H9 (cell line): ENCODE results near the gene TRRAP. TPM values are rescaled to one million over a fixed set of nuclear protein-coding genes. Genes with fewer than 3 reads are reported as not detected.
A peak's percentile ranks its signal among the peaks of the same experiment; 100 is the strongest.

Experiments used
- DNase-seq: peaks from one replicate; pipeline ENCODE4 v3.0.0-alpha.2; 2017
- H2AFZ ChIP-seq: one replicate; pipeline ENCODE4 v1.6.1; 2013; ENCODE audit warnings: mild to moderate bottlenecking, low read length, control low read depth, moderate library complexity
- H2AK5ac ChIP-seq: 2 replicates; pipeline ENCODE4 v1.6.1; 2013; ENCODE audit warnings: low read length, control low read depth, mixed read lengths; ENCODE audit not compliant: insufficient read length
- H2BK120ac ChIP-seq: one replicate; pipeline ENCODE4 v1.6.1; 2013; ENCODE audit warnings: low read depth, mild to moderate bottlenecking, low read length, control low read depth, inconsistent platforms; ENCODE audit not compliant: poor library complexity, severe bottlenecking
- H2BK12ac ChIP-seq: 2 replicates; pipeline ENCODE4 v1.6.1; 2013; ENCODE audit warnings: low read length, control low read depth, mixed read lengths, low read depth; ENCODE audit not compliant: insufficient read length
- H2BK15ac ChIP-seq: 2 replicates; pipeline ENCODE4 v1.6.1; 2013; ENCODE audit warnings: low read depth, low read length, control low read depth
- H2BK20ac ChIP-seq: one replicate; pipeline ENCODE4 v1.6.1; 2013; ENCODE audit warnings: low read depth, mild to moderate bottlenecking, low read length, control low read depth, inconsistent platforms; ENCODE audit not compliant: poor library complexity, severe bottlenecking
- H2BK5ac ChIP-seq: 2 replicates; pipeline ENCODE4 v1.6.1; 2013; ENCODE audit warnings: low read length, control low read depth, mixed read lengths; ENCODE audit not compliant: insufficient read length
- H3K14ac ChIP-seq: 2 replicates; pipeline ENCODE4 v1.6.1; 2013; ENCODE audit warnings: low read length, control low read depth; ENCODE audit not compliant: insufficient read depth
- H3K18ac ChIP-seq: 2 replicates; pipeline ENCODE4 v1.6.1; 2013; ENCODE audit warnings: low read depth, mild to moderate bottlenecking, mixed read lengths, low read length, control low read depth; ENCODE audit not compliant: insufficient read length
- H3K23ac ChIP-seq: 2 replicates; pipeline ENCODE4 v1.6.1; 2013; ENCODE audit warnings: low read length, control low read depth, mixed read lengths, low read depth; ENCODE audit not compliant: insufficient read length
- H3K23me2 ChIP-seq: 2 replicates; pipeline ENCODE4 v1.6.1; 2013; ENCODE audit warnings: low read depth, mild to moderate bottlenecking, mixed read lengths, low read length, control low read depth; ENCODE audit not compliant: insufficient read length, poor library complexity, severe bottlenecking
- H3K27ac ChIP-seq: 2 replicates; pipeline ENCODE4 v1.5.1; 2013; ENCODE audit warnings: low read length, control low read depth, mixed read lengths, low read depth; ENCODE audit not compliant: insufficient read length
- H3K27me3 ChIP-seq: 2 replicates; pipeline ENCODE4 v1.6.1; 2013; ENCODE audit warnings: low read length, control low read depth, inconsistent platforms; ENCODE audit not compliant: insufficient read depth
- H3K4ac ChIP-seq: 2 replicates; pipeline ENCODE4 v1.6.1; 2013; ENCODE audit warnings: low read depth, mild to moderate bottlenecking, control low read depth, inconsistent platforms, low read length, moderate library complexity
- H3K4me1 ChIP-seq: 2 replicates; pipeline ENCODE4 v1.6.1; 2013; ENCODE audit warnings: low read length, control low read depth, inconsistent platforms; ENCODE audit not compliant: insufficient read depth
- H3K4me2 ChIP-seq: 2 replicates; pipeline ENCODE4 v1.6.1; 2013; ENCODE audit warnings: low read length, control low read depth, mixed read lengths; ENCODE audit not compliant: insufficient read length, insufficient read depth
- H3K56ac ChIP-seq: 2 replicates; pipeline ENCODE4 v1.6.1; 2013; ENCODE audit warnings: low read depth, mild to moderate bottlenecking, mixed read lengths, low read length, control low read depth; ENCODE audit not compliant: insufficient read length
- H3K79me1 ChIP-seq: 2 replicates; pipeline ENCODE4 v1.6.1; 2013; ENCODE audit warnings: low read depth, mild to moderate bottlenecking, moderate library complexity, low read length, control low read depth, inconsistent platforms; ENCODE audit not compliant: insufficient read depth, poor library complexity, severe bottlenecking
- H3K79me2 ChIP-seq: 2 replicates; pipeline ENCODE4 v1.6.1; 2013; ENCODE audit warnings: low read length, control low read depth, inconsistent platforms; ENCODE audit not compliant: insufficient read depth
- H3K9ac ChIP-seq: 2 replicates; pipeline ENCODE4 v1.6.1; 2013; ENCODE audit warnings: low read length, control low read depth, mixed read lengths; ENCODE audit not compliant: insufficient read length; ENCODE audit errors: extremely low read depth
- H3K9me3 ChIP-seq: one replicate; pipeline ENCODE4 v1.6.1; 2013; ENCODE audit warnings: low read depth, low read length, inconsistent platforms; ENCODE audit not compliant: control insufficient read depth
- H3T11ph ChIP-seq: one replicate; pipeline ENCODE4 v1.6.1; 2013; ENCODE audit warnings: mild to moderate bottlenecking, low read length, control low read depth, inconsistent platforms
- H4K20me1 ChIP-seq: one replicate; pipeline ENCODE4 v1.6.1; 2013; ENCODE audit not compliant: control insufficient read depth, insufficient read length, insufficient read depth
- H4K5ac ChIP-seq: 2 replicates; pipeline ENCODE4 v1.6.1; 2013; ENCODE audit warnings: low read depth, mild to moderate bottlenecking, mixed read lengths, low read length, control low read depth; ENCODE audit not compliant: insufficient read length
- H4K8ac ChIP-seq: replicated peaks from 2 replicates; pipeline ENCODE4 v1.6.1; 2013; ENCODE audit warnings: low read length, control low read depth, mixed read lengths, low read depth; ENCODE audit not compliant: insufficient read length
- H4K91ac ChIP-seq: 2 replicates; pipeline ENCODE4 v1.6.1; 2013; ENCODE audit warnings: low read depth, mild to moderate bottlenecking, moderate library complexity, mixed read lengths, low read length, control low read depth; ENCODE audit not compliant: insufficient read length
- H3K27ac Mint-ChIP-seq, 3 experiments: 2 replicates in 2 of 3; 3 replicates in 1 of 3; pipeline ENCODE4 v1.8.0; 2020 to 2021; ENCODE audit warnings: mixed read lengths in 3 of 3, mild to moderate bottlenecking in 1 of 3, moderate library complexity in 1 of 3
- H3K27me3 Mint-ChIP-seq: 2 replicates; pipeline ENCODE4 v1.8.0; 2021; ENCODE audit warnings: low read depth, mild to moderate bottlenecking, moderate library complexity, mixed read lengths
- H3K36me3 Mint-ChIP-seq, 3 experiments: 2 replicates in 2 of 3; 3 replicates in 1 of 3; pipeline ENCODE4 v1.8.0; 2020 to 2021; ENCODE audit warnings: low read depth in 3 of 3, mixed read lengths in 3 of 3; ENCODE audit not compliant: insufficient read depth in 1 of 3
- H3K4me1 Mint-ChIP-seq, 2 experiments: 2 replicates each; pipeline ENCODE4 v1.8.0; 2020; ENCODE audit warnings: mixed read lengths in 2 of 2
- H3K4me3 Mint-ChIP-seq, 2 experiments: 2 replicates in 1 of 2; 3 replicates in 1 of 2; pipeline ENCODE4 v1.8.0; 2020 to 2021; ENCODE audit warnings: mild to moderate bottlenecking in 2 of 2, mixed read lengths in 2 of 2, moderate library complexity in 1 of 2
- H3K9me3 Mint-ChIP-seq, 2 experiments: 2 replicates in 1 of 2; 3 replicates in 1 of 2; pipeline ENCODE4 v1.8.0; 2020; ENCODE audit warnings: mild to moderate bottlenecking in 2 of 2, mixed read lengths in 2 of 2, moderate library complexity in 1 of 2
- CTCF ChIP-seq: fragments of 200-600 bp; sonication (generic); conservative IDR thresholded peaks from 3 replicates; pipeline ENCODE4 v1.8.0; 2021; ENCODE audit warnings: antibody characterized with exemption, mild to moderate bottlenecking
- whole genome bisulfite sequencing: extraction: QIAGEN DNeasy Blood & Tissue Kit; methylation state at CpG from one replicate; pipeline ENCODE4 v1.1.7; 2013; ENCODE audit warnings: missing lambda C conversion rate, low lambda C conversion rate, mixed read lengths; ENCODE audit not compliant: insufficient read length; ENCODE audit errors: extremely low coverage; 5-methylcytosine and 5-hydroxymethylcytosine counted together
- total RNA-seq: library from RNA; stranded (reverse); gene quantifications from 2 replicates; pipeline ENCODE4 v1.2.1, GENCODE V29; 2021

TRRAP gene
- total RNA-seq, 1 experiment from 2014 or later: 58.6 TPM

DNA sequence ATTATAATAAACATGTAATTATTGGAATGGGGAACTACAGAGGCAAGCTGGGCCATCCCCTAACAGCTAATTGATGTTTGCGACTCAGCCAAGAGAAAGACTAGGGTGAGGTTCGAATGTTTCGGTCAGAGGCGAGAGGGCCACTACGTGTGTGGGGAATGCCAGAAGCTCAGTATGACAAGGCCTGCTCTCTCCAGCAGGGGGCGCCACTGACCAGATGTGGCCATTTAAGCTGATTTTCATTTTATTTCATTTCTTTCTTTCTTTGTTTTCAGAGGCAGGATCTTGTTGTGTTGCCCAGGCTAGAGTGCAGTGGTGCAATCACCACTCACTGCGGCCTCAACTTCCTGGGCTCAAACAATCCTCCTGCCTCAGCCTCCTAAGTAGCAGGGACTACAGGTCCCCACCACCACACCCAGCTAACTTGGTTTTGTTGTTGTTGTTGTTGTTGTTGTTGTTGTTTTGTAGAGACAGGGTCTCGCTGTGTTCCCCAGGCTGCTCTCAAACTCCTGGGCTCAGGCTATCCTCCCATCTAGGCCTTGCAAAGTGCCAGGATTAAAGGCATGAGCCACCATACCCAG is 46.6 kb upstream of the TRRAP start:
- no peak overlapping the region for H3K27ac ChIP-seq
- H3K27ac Mint-ChIP-seq: no peak overlapping the region

More for the DNA sequence above, 46.6 kb upstream of the TRRAP start:
- Histone ChIP-seq H3K9ac (no peak overlapping the region), H3K18ac (no peak overlapping the region), H3T11ph (no peak overlapping the region), H3K79me1 (no peaks in the 10 kb centered on the region), H3K23me2 (no peaks in the 10 kb centered on the region), H3K4me2 (no peak overlapping the region), H3K9me3 (no peaks in the 10 kb centered on the region), H2BK15ac (no peak overlapping the region), H4K8ac (no peak overlapping the region), H3K14ac (no peak overlapping the region), H4K20me1 (no peaks in the 10 kb centered on the region), H3K79me2 (no peaks in the 10 kb centered on the region), H3K23ac (no peak overlapping the region), H2BK120ac (no peak overlapping the region), H2AFZ (no peak overlapping the region), H4K5ac (no peak overlapping the region), H3K56ac (no peak overlapping the region), H2AK5ac (no peak overlapping the region), H2BK5ac (no peak overlapping the region), H3K4me1 (no peaks in the 10 kb centered on the region), H2BK20ac (no peak overlapping the region), H2BK12ac (no peak overlapping the region), H3K27me3 (no peaks in the 10 kb centered on the region; the same call in 1 of the 2 replicates), H4K91ac (no peak overlapping the region), H3K4ac (no peak overlapping the region)
- Mint-ChIP-seq H3K27me3 (peaks cover 8% of the 10 kb centered on the region), H3K4me1 (peaks cover 13 to 16% of the 10 kb centered on the region in 2 experiments), H3K9me3 (no peaks in the 10 kb centered on the region), H3K4me3 (no peak overlapping the region), H3K36me3 (no peaks in the 10 kb centered on the region)
- WGBS: no CpG with 5 or more reads among the region's 8 CpGs
- TF ChIP-seq CTCF: peak; percentile 89
- DNase-seq: peak; percentile 53
